GM19438 (cell line): ENCODE data around the gene TGFBI.

ENCODE experiments used
- ATAC-seq: cut with Tn5 transposase; IDR thresholded peaks from one replicate; pipeline ENCODE4 v1.9.1; 2021; ENCODE audit warnings: low read depth; ENCODE audit not compliant: unreplicated experiment

The TGFBI gene

GRCh38 chr5:136082390-136083193, 53.8 kb downstream of the TGFBI start:
- ATAC-seq: no peak

GRCh38 chr5:136084698-136085097, 55.9 kb downstream of the TGFBI start:
- ATAC-seq: no peak

- ATAC-seq: no peak
Measured at GRCh38 chr5:136086783-136087566, 58.2 kb downstream of the TGFBI start.

GRCh38 chr5:136087961-136088871, 59.4 kb downstream of the TGFBI start:
- no peak for ATAC-seq

GRCh38 chr5:136089791-136090190, 61.0 kb downstream of the TGFBI start:
- ATAC-seq: no peak

- no peak for ATAC-seq
Measured at GRCh38 chr5:136090319-136090718, 61.5 kb downstream of the TGFBI start.

GRCh38 chr5:136094189-136094912, 65.6 kb downstream of the TGFBI start:
- no peak for ATAC-seq

GRCh38 chr5:136094913-136095641, 66.3 kb downstream of the TGFBI start:
- no peak for ATAC-seq

- ATAC-seq: no peak
Measured at GRCh38 chr5:136098176-136098575, 69.4 kb downstream of the TGFBI start.

- no peak for ATAC-seq
Measured at GRCh38 chr5:136099870-136100269, 71.1 kb downstream of the TGFBI start.

- no peak for ATAC-seq
Measured at GRCh38 chr5:136101884-136102283, 73.1 kb downstream of the TGFBI start.

- ATAC-seq: peak; percentile 85
Measured at GRCh38 chr5:136103118-136103517, 74.3 kb downstream of the TGFBI start.

GRCh38 chr5:136104306-136104965, 75.6 kb downstream of the TGFBI start:
- ATAC-seq: no peak

GRCh38 chr5:136106351-136107031, 77.7 kb downstream of the TGFBI start:
- no peak for ATAC-seq

- ATAC-seq: no peak
Measured at GRCh38 chr5:136108180-136108611, 79.4 kb downstream of the TGFBI start.

GRCh38 chr5:136108766-136109165, 80.0 kb downstream of the TGFBI start:
- ATAC-seq: no peak

GRCh38 chr5:136109453-136110135, 80.8 kb downstream of the TGFBI start:
- no peak for ATAC-seq
